ENCODE measurements around the gene BLTP2. TPM values are rescaled to one million over a fixed set of nuclear protein-coding genes. Genes with fewer than 3 reads are reported as not detected.
"Not testable (repeated sequence)": the region's sequence is repeated elsewhere in the genome, so short reads cannot be mapped to it uniquely, and the experiment has no call there.

Gene BLTP2
- total RNA-seq, 4 donors from 2014 or later: 90.0 to 127 (median 98.2) TPM

DNA sequence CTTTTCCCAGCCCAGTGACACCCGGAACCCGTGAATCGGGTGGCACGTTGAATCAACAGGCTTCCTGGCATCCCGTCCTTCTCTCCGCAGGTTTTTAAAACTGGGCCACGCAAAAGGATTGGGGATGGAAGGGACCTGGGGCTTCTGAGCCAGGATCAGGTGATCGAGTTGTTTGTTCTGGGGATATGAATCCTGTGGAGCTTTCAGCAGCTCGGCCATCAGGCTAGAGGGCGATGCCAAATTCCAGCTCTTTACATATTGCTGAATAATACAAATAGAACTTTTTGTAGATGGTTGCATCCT lies 17.5 kb upstream of the BLTP2 start:
- H3K4me1 ChIP-seq: peaks cover 26 to 65% (median 52%) of the 10 kb centered on the region in 4 donors
- peak overlapping the region; percentile 76 to 83 (median 80) for H3K4me3 ChIP-seq
- intact Hi-C loops (cut with DNase I): loop anchor here (5.0 kb wide), 1 partner anchor 45 kb away; no protein-coding TSS in a partner anchor
- H3K27me3 ChIP-seq: no peaks in the 10 kb centered on the region
- 2% methylated on average over 10 of the region's 10 CpGs for WGBS
- no peaks in the 10 kb centered on the region for H3K9me3 ChIP-seq
- no peak for DNase-seq (ENCODE audit: extremely low spot score)
- H3K27ac ChIP-seq (replicated peaks in 1 of 4): peak overlapping the region; percentile 95 to 99 (median 96)
- H3K36me3 ChIP-seq: peaks cover 18 to 55% (median 29%) of the 10 kb centered on the region in 4 donors
- no peak for TF ChIP-seq EP300 (IDR thresholded peaks at IDR 0.05)
- TF ChIP-seq POLR2A (IDR thresholded peaks at IDR 0.05; ENCODE audit: low read depth): no peak
- no peak for TF ChIP-seq POLR2AphosphoS5 (IDR thresholded peaks at IDR 0.05)
- TF ChIP-seq, protein P1, sequence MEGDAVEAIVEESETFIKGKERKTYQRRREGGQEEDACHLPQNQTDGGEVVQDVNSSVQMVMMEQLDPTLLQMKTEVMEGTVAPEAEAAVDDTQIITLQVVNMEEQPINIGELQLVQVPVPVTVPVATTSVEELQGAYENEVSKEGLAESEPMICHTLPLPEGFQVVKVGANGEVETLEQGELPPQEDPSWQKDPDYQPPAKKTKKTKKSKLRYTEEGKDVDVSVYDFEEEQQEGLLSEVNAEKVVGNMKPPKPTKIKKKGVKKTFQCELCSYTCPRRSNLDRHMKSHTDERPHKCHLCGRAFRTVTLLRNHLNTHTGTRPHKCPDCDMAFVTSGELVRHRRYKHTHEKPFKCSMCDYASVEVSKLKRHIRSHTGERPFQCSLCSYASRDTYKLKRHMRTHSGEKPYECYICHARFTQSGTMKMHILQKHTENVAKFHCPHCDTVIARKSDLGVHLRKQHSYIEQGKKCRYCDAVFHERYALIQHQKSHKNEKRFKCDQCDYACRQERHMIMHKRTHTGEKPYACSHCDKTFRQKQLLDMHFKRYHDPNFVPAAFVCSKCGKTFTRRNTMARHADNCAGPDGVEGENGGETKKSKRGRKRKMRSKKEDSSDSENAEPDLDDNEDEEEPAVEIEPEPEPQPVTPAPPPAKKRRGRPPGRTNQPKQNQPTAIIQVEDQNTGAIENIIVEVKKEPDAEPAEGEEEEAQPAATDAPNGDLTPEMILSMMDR (IDR thresholded peaks at IDR 0.05): no peak

DNA sequence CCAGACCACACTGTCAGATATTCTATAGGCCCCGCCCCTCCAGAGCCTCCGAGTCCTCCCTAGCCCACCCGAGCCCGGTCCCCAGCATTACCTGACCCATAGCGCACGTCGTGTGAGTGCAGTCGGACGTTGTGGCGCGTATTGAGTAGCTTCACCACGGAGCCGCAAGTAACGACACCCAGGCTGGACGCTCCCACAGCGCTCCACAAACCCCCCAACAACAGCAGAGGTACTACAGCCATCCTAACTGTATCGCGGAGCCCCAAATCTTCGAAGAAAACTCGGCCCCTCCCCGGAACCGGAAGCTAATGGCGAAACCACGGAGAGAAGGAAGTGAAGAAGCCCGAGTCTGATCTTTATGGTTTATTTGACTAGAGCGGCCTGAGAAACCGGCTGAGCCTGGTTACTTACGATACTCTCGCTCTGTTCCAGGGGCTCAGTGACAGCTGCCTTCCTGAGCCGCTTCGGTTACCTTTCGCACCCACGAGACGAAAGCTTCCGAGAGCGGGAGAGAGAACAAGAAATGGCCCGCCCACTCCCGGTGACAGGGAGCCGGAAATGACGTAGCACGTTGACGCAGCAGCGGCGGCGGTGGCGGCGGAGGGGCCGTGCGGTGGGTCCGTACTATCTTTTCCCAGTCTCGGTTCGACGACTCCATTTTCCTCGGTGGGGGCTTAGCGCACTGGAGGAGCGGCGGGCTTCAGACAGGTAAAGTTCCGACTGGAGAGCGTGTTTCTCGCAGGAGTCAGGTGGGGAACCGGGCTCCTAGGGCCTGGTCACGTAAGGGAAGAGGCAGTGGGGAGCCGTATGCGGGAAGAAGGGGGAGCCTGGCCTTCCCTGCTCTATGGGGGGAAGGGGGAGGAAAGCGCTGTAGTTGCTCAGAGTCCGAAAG lies 16.9 kb upstream of the BLTP2 start, which contains the start of the genes SDF2 and SUPT6H:
Gene SDF2 (minus strand): TSS at position 272 of the 892 bp plus-strand sequence. CDS start 30 bp downstream, at position 242.
Gene SUPT6H (plus strand): TSS at position 571 of the 892 bp plus-strand sequence. CDS start 11,197 bp downstream, outside the sequence.
- Histone ChIP-seq H3K9me3 (no peaks in the 10 kb centered on the region), H3K27ac (replicated peaks in 1 of 4) (peak within 1 kb of the TSS; percentile 95 to 99 (median 96)), H3K27me3 (no peaks in the 10 kb centered on the region), H3K4me1 (peaks cover 26 to 65% (median 51%) of the 10 kb centered on the region in 4 donors), H3K4me3 (peak within 1 kb of the TSS; percentile 76 to 83 (median 80)), H3K36me3 (peaks cover 20 to 58% (median 34%) of the 10 kb centered on the region in 4 donors)
- intact Hi-C loops (cut with DNase I): loop anchor here (5.0 kb wide), 1 partner anchor 45 kb away; no protein-coding TSS in a partner anchor
- DNase-seq (ENCODE audit: extremely low spot score): peak; percentile 99
- WGBS: under 1% methylated on average over 33 of the region's 66 CpGs
- TF ChIP-seq, protein P1 (IDR thresholded peaks at IDR 0.05): no peak
- TF ChIP-seq EP300 (IDR thresholded peaks at IDR 0.05) (no peak), POLR2AphosphoS5 (IDR thresholded peaks at IDR 0.05) (peak; percentile 96 to 98), POLR2A (IDR thresholded peaks at IDR 0.05; ENCODE audit: low read depth) (peak; percentile 96)

DNA sequence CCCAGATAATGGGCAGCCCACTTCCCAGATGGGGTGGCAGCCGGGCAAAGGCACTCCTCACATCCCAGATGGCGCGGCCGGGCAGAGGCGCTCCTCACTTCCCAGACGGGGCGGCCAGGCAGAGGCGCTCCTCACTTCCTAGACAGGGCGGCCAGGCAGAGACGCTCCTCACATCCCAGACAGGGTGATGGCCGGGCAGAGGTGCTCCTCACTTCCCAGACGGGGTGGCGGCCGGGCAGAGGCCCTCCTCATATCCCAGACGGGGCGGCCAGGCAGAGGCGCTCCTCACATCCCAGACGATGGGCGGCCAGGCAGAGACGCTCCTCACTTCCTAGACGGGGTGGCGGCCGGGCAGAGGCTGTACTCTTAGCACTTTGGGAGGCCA lies 14.5 kb upstream of the BLTP2 start:
- H3K27ac ChIP-seq (replicated peaks in 1 of 4); H3K27me3 ChIP-seq; H3K9me3 ChIP-seq; H3K4me3 ChIP-seq; intact Hi-C loops (cut with DNase I); DNase-seq (ENCODE audit: extremely low spot score): not testable (repeated sequence)
- Histone ChIP-seq H3K36me3 (peaks cover 25 to 62% (median 42%) of the 10 kb centered on the region in 4 donors), H3K4me1 (peaks cover 26 to 43% (median 36%) of the 10 kb centered on the region in 4 donors)
- 100% methylated on average over 6 of the region's 23 CpGs for WGBS

DNA sequence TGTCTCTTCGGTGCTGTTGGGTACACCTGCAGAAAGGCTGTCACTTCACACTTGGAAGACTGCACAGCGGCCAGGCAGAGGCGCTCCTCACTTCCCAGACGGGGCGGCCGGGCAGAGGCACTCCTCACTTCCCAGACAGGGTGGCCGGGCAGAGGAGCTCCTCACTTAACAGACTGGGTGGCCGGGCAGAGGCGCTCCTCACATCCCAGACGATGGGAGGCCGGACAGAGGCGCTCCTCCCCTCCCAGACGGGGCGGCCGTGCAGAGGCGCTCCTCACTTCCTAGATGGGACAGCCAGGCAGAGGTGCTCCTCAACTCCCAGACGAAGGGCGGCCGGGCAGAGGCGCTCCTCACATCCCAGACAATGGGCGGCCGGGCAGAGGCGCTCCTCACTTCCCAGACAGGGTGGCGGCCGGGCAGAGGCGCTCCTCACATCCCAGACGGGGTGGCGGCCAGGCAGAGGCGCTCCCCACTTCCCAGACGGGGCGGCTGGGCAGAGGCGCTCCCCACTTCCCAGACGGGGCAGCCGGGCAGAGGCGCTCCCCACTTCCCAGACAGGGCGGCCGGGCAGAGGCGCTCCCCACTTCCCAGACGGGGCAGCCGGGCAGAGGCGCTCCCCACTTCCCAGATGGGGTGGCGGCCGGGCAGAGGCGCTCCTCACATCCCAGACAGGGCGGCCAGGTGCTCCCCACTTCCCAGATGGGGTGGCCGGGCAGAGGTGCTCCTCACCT lies 14.0 kb upstream of the BLTP2 start:
- intact Hi-C loops (cut with DNase I); H3K27ac ChIP-seq (replicated peaks in 1 of 4); H3K27me3 ChIP-seq; H3K9me3 ChIP-seq; H3K4me3 ChIP-seq; DNase-seq (ENCODE audit: extremely low spot score): not testable (repeated sequence)
- peaks cover 22 to 37% (median 31%) of the 10 kb centered on the region in 4 donors for H3K4me1 ChIP-seq
- 95% methylated on average over 39 of the region's 46 CpGs for WGBS
- H3K36me3 ChIP-seq: peaks cover 25 to 62% (median 44%) of the 10 kb centered on the region in 4 donors

DNA sequence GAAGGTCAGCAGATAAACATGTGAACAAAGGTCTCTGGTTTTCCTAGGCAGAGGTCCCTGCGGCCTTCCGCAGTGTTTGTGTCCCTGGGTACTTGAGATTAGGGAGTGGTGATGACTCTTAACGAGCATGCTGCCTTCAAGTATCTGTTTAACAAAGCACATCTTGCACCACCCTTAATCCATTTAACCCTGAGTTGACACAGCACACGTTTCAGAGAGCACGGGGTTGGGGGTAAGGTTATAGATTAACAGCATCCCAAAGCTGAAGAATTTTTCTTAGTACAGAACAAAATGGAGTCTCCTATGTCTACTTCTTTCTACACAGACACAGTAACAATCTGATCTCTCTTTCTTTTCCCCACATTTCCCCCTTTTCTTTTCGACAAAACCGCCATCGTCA lies 13.4 kb upstream of the BLTP2 start:
- peaks cover 25 to 67% (median 50%) of the 10 kb centered on the region in 4 donors for H3K36me3 ChIP-seq
- H3K27ac ChIP-seq (replicated peaks in 1 of 4); H3K9me3 ChIP-seq; DNase-seq (ENCODE audit: extremely low spot score); H3K27me3 ChIP-seq; H3K4me3 ChIP-seq; intact Hi-C loops (cut with DNase I): not testable (repeated sequence)
- H3K4me1 ChIP-seq: peaks cover 16 to 31% (median 25%) of the 10 kb centered on the region in 4 donors
- WGBS: 84% methylated on average over 8 of the region's 8 CpGs

DNA sequence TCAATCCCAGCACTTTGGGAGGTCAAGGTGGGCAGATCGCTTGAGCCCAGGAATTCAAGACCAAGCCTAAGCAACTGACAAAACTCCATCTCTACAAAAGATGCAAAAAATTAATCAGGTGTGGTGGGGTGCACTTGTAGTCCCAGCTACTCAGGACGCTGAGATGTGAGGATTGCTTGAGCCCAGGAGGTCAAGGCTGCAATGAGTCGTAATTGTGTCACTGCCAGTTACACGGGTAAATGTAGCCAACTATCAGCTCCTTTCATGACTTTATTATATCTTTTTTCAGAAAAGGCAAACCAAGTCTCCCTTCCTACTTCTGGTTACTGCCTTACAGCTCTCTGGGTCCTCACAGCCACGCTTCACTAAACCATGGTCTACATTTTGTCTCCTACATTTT lies 12.8 kb upstream of the BLTP2 start:
- intact Hi-C loops (cut with DNase I): no loop called here
- Histone ChIP-seq H3K9me3 (no peaks in the 10 kb centered on the region), H3K27ac (replicated peaks in 1 of 4) (no peak overlapping the region), H3K4me3 (no peak overlapping the region), H3K36me3 (peaks cover 25 to 71% (median 53%) of the 10 kb centered on the region in 4 donors), H3K27me3 (no peaks in the 10 kb centered on the region), H3K4me1 (peaks cover 10 to 26% (median 19%) of the 10 kb centered on the region in 4 donors)
- WGBS: 88% methylated on average over 5 of the region's 5 CpGs
- DNase-seq (ENCODE audit: extremely low spot score): no peak
- no peak for TF ChIP-seq POLR2A (IDR thresholded peaks at IDR 0.05; ENCODE audit: low read depth)
- TF ChIP-seq, protein P1 (IDR thresholded peaks at IDR 0.05): no peak
- TF ChIP-seq POLR2AphosphoS5 (IDR thresholded peaks at IDR 0.05): no peak
- TF ChIP-seq EP300 (IDR thresholded peaks at IDR 0.05): no peak
